Right lobe of liver (tissue), 4 donors: ENCODE data around the gene ITGA7.

ENCODE experiments used
- CTCF ChIP-seq, 4 donors: fragments of 200-600 bp in 3 of 4; fragments of 450-650 bp in 1 of 4; IDR thresholded peaks; one replicate each; pipeline versions ENCODE4 v1.5.1 to v1.8.0; 2016 to 2022; ENCODE audit warnings: antibody characterized with exemption in 4 of 4, mild to moderate bottlenecking in 2 of 4
- POLR2A ChIP-seq: fragments of 450-650 bp; IDR thresholded peaks from one replicate; pipeline ENCODE4 v1.6.1; 2017; ENCODE audit warnings: antibody characterized with exemption, mild to moderate bottlenecking
- donor health status: DM: no; HTN: no; CAD: no.
- donor health status: DM: no; HTN: no; CAD: no.
- donor health status: DM: no; HTN: yes; CAD: no.

- no peak for TF ChIP-seq CTCF (IDR thresholded peaks at IDR 0.05)
- no peak for TF ChIP-seq POLR2A
Measured at GRCh38 chr12:55642669-55643068, 65.0 kb downstream of the ITGA7 start.
